ENCODE results near the gene LIM2.

LIM2 gene

DNA sequence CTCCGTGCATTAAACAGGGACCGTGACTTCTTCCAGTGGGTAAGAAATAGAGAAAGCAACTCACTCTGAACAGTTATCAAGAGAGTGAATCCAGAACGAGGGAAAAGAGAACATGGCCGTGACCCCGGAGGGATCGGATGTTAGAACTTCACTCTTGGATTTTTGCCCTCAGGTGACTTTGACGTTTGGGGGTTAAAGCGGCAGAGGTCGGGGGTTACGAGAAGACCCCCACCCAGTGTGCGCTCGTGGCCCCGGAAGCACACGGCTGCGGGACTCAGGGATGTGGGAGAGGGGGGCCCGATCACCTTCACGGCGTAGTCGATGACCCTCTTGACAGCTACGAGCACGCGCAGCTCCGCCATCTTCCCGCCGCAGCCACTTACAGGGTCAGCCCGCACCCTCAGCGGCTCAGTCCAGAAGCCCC, 21.8 kb downstream of the LIM2 start, which contains the start of gene ETFB:
Gene ETFB, minus strand, starts transcription at position 424 of the 424 bp plus-strand sequence. Its CDS starts 62 bp downstream, at position 362.
- no peak for DNase-seq (ENCODE audit: low read depth)

DNA sequence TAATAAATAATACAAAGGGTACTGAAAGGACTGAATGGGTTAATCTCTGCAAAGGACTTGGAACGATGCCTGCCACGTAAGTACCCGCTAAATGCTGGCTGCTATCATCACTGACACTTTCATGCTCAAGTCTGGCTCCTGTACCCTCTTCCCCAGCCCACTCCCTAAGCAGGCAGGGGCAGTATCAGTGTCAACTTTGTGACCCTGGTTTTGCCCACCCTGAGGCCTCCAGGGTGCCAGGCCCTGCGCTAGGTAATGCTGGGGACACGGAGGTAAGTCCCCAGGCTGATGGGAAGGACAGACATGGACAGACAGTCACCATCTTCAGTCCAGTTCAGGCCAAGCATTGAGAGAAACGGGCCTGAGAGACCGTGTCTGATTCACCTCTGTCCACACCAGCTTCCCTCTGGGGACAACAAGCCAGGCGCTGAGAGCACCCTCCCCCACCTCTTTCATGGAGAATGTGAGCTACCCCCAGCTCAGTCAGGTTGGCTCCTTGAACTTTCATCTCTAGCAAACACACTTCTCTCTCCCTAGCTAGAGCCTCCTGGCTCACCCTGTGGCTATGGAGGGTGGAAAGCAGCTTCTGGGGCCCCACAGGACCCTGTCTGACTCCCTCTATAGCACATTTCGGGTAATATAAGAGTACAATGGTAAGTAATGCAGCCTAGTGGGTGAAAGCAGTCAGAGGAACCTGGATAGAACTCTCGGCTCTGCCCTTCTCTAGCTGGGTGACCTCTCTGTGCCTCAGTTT, 22.4 kb downstream of the LIM2 start:
- no peak for DNase-seq (ENCODE audit: low read depth)

DNA sequence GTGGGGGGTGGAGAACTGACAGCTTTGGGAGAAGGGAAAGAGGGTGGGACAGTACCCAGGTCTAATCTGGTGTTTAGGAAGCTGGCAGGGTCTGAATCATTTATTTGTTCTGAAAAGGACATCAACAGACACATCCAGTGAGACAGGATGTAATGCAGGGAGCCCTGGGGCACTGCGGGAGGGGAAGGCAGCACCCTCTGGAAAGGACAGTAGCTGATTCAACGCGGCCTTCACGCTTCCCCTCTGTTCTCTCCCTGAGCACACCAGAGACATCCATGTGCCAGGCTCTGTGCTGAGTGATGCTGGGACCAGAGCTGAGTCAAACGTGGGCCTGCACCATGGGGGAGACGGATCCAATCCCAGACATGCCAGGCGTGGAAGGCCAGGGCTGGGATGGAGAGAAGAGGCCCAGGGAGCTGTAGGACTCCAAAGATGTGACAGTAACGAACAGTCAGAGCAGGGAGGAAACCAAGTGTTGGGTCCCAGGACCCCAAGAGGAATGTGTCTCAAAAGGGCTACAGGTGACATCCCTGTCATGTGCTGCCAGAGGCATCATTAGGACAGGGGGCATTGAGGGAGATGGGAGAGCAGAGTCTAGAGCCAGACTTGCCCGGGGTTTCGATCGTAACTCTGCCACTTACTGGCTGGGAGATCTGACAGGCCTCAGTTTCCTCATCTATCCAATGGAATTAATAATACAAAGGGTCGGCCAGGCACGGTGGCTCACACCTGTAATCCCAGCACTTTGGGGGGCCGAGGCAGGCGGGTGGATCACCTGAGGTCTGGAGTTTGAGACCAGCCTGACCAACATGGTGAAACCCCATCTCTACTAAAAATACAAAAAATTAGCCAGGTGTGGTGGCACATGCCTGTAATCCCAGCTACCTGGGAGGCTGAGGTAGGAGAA, 23.3 kb downstream of the LIM2 start:
- DNase-seq (ENCODE audit: low read depth) = no peak

DNA sequence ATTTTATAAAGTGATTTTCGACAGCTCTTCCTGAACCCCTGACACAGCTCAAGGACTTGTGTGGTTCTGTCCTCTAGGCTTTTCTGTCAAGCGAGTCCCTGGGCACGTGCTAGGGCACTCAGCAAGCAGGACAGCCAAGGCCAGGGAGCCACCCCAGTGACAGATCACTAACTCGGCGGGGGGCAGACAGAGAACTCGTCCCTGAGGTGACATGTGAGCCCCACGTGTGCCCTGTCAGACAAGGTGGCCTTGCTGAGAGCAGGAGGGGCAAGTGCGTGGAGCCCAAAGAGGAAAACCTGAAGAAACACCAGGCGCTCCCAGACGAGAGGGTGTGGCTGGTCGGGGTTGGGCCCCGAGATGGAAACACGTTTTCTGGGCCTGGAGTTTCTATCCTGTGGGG, 26.5 kb downstream of the LIM2 start:
- DNase-seq (ENCODE audit: low read depth) = no peak

DNA sequence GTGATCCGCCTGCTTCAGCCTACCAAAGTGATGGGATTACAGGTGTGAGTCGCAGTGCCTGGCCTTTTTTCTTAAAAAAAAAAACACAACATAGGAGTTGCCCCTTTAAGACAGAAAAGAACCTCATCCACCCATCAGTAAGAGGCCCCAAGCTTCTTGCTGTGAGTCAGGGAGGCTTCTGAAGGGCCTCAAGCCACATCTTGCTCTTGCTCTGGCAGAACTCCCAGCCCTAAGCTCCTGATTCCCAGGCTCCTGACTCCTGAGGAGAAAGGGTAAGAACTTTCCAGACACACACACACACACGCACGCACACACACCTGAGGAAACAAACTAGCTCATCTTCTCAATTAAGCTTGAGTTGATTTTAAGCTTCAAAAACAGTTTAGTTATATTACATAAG, 28.5 kb downstream of the LIM2 start:
- DNase-seq (ENCODE audit: low read depth) = no peak

DNA sequence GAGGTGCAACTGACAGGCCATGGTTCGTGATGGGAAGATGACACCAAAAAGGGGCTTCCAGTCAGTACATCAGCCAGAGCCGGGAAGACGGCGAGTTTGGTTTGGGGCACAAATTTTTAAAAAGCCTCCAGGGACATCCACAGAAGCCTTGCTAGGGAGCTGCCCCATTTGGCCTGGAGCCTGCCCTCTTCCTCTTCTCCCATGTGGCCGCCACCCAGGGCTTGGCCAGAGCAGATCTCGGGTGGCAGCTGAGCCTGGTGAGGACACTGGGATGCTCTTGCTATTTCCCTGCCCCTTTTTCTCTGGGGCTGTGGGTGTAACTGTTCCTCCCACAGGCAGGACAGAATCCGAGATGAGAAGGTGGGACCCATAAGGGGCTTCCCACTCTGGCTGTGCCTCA, 29.8 kb downstream of the LIM2 start:
- no peak for DNase-seq (ENCODE audit: low read depth)

DNA sequence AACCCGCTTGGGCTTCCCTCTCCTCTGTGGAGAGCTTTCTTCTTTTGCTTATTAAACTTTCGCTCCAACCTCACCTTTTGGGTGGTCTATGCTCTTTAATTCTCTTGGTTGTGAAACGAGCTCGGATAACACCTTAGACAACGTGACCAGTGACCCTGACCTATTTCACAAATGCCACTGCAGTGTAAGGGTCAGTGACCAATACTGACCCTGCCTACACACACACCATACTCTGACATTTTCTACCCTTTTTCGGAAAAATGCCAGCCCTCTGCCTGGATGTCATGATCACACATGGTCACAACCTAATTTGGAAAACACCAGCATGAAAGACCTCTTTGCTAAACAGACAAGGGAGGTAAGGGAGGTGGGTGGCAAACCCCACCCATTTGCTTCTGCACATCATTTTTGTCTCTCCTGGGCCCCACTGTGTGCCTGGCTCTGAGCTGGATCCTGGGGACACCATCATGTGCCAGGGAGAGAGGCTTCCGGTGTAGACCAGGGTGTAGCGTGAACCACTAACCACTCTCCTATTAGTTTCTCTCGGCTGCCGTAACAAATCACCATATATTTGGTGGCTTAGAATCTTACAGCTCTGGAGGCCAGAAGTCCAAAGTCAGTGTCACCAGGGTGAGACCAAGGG, 31.5 kb downstream of the LIM2 start:
- no peak for DNase-seq (ENCODE audit: low read depth)

DNA sequence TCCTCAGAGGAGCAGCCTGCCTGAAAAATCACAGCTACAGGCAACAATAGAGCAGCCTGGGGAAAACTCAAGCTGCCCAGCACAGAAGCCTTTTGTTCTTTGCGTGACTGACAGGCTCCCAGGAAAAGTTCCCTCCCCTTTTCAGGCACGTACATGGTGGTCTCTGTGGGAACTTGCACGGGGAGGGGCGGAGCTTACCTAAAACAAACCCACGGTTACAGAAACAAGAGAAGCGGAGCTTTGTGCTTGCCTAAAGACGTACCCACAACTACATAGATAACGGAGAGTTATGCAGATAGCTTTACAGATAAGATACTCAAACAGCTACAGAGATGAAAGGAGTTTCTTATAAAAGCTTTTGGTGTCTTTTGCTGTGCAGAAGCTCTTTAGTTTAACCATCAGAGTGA, 33.0 kb downstream of the LIM2 start:
- DNase-seq (ENCODE audit: low read depth) = no peak

DNA sequence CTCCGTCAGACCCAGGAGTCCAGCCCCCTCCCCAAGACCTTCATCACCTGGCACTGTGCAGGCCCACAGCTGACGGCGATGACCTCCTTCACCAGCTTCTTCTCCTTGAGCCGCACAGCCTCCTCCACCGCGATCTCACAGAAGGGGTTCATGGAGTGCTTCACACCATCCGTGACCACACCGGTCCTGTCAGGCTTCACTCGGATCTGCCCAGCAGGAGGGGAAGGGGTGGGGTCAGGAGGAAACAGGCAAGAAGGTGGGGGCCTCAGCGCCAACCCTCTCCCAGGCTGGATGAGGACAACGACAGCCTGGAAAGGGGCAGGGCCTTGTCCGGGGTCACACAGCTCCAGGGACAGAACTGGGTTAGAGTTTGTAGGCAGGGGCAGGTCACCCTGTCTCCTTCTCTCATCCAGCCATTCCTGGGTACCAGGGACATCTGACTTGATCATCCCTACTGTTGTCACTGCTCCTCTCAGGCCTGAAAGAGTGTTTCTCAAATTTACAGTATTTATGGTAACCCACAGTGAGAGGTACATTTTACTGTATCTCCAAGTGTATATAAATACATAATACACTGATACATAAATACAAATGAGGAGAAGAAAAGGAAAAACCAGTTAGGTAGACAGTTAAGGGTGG, 33.6 kb downstream of the LIM2 start:
- DNase-seq (ENCODE audit: low read depth) = no peak

DNA sequence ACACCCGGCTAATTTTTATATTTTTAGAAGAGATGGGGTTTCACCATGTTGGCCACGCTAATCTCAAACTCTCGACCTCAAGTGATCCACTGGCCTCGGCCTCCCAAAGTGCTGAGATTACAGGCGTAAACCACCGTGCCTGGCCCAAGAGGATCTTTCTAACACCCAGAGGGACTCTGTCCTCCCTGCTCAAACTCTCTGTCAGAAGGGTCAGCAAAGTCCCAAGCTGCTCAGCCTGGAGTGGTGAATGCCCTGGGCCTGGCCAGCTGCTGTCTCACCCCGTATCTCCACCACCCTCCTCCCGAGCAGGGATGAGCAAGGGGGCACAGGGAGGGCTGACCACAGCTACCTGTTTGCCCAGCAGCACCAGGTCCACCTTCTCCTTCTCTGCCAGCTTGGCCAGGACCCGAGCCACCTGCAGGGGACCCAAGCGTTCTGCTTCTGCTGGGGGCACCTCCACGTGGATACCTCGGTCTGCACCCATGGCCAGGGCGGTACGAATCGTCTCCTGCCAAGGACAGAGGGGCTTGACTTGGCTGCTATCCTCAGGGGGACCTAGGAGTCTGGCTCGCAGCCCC, 34.9 kb downstream of the LIM2 start:
- no peak for DNase-seq (ENCODE audit: low read depth)

DNA sequence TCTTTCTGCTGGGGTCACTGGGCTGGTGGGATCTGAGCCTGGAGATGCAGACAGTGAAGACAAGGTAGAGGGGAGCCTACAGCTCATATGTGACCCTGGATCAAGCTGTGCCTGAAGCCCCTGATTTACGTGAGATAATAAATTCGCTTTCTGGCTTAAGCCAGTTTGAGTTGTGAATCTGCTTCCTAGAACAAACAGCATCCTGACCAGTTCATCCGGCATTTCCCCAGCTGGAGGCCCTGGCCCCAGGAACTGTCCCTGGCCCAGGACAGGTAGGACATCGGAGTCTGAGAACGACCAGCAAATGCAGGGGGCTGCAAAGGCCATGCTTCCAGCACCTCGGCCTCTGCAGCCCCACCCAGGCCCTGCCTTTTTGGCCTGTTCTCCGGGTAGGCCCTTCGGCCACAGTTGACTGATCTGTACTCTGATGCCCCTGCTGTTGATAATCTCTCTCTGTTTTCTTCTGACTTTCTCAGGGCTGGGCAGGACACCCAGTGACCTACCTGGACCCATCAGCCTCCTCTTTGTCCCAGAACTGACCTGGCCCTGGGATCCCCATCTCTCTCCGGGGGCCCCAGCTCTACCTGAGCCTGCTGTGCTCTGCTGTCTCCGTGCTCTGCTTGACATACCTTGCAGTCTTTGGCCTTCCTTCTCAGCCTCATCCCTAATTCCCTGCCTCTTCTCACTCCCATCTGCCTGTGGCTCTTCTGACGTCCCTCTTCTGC, 36.3 kb downstream of the LIM2 start:
- DNase-seq (ENCODE audit: low read depth) = no peak

DNA sequence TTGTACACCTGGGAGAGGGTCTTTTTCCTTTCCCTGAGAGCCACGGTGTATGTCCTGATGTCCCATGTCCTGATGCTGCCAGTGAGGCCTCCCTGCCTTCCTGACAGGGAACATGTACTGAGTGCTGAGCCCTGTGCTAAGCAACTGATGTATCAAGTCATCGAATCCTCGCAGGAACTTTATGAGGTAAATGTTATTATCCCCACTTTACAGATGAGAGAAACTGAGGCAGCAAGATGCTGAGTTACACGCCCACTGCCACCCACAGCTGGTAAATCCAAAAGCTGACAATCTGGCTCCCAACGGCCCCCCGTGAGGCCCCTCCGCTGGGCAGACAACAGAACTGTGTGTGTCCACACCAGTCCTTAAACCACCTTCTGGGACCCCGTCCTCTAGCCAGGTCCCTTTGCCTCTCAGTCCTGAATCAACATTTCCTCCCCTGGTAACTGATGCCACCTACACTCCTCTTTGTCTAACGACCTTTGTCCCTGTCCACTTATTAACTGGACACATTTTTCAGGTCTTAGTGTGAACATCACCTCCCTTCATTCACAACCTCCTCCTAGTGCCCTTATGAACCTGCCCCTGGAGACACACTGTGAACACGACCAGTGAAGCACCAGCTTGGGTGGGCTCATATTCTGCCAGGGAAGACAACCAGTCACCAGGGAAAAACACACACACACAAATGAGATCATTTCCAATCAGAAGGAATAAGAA, 40.4 kb downstream of the LIM2 start:
- DNase-seq (ENCODE audit: low read depth) = no peak

DNA sequence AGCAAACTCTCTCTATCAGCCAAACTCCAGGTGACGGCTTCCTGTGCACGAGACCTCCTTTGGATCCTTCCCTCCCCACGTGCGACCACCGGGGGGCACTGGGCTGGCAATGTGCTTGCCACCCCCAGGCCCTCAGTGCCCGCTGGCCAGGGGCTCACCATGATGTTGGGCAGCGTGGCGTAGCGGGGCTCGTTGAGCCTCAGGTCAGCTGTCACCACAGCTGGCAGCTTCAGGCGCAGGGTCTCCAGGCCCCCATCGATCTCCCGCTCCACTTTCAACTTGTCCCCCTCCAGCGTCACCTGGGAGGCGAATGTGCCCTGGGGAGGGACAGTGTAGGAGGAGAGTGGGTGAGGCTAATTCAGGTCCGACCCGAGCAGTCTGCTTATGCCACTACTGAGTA, 41.0 kb downstream of the LIM2 start:
- no peak for DNase-seq (ENCODE audit: low read depth)

DNA sequence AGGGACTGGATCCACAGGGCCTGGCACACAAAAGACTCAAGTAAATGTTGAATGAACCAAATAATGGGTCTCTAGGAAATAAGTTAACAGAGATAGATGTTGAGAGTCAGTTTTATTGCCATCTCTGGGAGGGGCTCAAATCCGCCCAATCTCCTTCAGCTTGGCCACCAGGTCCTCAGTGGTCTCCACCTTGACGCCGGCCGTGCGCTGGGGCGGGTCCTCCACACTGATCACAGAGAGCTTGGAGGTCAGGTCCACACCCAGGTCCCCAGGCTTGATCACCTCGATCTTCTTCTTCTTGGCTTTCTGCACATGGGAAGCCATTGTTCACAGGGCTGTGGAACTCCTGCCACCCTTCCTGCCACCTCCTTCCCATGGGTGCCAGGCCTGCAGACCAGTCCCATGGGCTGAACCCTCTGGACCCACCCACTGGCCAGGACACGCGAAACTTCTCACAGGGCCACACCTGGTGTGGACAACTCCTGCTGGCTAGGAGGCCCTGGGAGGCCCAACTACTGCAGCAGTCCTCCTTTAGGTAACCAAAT, 42.6 kb downstream of the LIM2 start:
- no peak for DNase-seq (ENCODE audit: low read depth)

DNA sequence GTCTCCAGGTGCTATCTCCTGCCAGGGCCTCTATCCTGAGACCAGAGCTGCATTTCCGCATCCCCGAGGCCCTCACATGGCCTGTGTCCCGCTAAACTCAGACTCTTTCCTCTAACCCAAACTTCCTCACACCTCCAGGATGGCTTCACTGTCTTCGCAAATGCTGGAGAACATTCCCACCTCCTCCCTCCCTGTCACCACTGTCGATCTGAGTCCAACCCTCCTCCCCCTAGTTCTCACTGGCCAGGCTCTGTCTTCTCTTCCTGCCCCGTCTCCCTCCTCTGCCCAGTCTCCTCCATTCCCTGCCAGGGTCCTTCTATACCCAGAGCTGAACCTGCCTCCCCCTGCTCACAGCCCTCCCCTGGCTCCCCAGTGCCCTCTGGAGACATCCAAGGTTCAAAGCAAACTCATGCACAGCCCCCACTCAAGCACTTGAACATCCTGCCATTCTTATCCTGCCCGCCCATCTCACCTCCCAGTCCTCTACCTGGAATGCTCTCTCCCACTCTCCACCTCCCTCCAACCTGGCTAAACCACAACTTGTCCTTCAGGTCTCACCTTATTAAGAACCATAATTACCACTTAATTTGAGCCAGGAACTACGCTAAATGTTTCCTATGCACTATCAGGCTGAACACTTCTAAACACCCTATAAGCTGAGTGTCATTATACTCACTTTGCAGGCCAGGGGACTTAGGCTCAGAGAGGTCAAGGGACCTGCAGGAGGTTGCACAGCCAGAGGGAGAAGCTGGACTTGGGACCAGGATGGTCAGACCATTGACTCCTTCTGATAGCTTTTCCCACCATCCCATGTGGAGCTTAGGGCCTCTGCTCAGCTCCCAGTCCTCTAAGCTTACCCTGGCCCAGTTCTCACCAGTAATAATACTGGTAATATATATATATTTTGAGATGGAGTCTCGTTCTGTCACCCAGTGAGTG, 44.9 kb downstream of the LIM2 start:
- DNase-seq (ENCODE audit: low read depth) = no peak

DNA sequence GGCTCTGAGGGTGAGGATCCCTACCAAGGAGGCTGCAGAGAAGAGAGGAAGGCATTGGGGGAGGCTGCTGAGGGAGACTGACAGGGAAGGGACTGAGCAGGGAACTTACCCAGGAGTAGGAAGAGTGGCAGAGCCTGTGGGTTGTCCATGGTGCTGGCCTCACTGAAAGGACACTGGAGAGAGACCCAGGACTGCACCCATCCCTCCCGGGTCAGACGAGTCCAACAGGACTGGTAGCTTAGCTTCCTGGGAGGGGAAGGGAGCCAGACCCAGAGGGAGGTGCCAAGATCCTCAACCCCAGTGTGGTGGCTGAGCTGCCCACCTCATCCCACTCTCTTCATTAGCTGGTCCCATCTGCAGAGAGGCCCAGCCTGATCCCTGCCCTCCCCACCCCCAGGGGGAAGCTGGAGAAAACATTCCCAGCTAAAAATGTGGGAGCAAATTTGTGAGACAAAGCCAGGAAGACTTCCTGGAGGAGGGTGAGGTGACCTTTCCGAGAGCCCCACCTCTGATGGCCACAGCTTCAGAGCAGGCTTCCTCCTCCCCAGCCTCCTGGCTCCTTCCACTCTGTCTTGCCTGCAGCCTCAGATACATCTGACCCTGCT, 45.7 kb downstream of the LIM2 start, which contains the start of gene VSIG10L:
Gene VSIG10L, minus strand, starts transcription at position 164 of the 605 bp plus-strand sequence. Its CDS starts 15 bp downstream, at position 149.
- no peak for DNase-seq (ENCODE audit: low read depth)

DNA sequence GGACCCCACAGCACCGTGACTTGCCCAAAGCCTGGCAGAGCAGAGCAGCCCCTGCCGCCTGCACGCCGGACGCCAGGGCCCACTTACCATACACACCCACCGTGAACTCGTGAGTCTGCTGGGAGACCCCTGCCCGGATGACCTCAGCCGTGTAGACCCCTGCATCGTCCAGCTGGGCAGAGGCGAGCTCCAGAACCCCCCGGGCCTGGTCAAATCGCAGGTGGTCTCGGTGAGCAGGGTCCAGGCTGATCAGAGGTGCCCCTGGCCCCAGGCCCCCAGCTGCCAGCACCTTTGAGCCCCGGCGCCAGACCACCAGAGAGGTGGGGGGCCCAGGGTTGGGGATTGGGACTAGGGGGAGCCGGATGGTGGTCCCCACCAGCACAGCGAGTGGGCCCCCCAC, 46.7 kb downstream of the LIM2 start:
- DNase-seq (ENCODE audit: low read depth) = no peak
